A673 (cell line): ENCODE measurements around the gene THOP1. TPM values are rescaled to one million over a fixed set of nuclear protein-coding genes. Genes with fewer than 3 reads are reported as not detected.

Source experiments
- BruUV-seq: library from RNA; stranded (reverse); fragments of 400-500 nt; replicated peaks from 2 replicates; lab custom pipeline; 2021; lab: Mats Ljungman, UMichigan
- CTCF ChIA-PET: fragments of 300-600 bp; sonication (Branson Sonifier 250); formaldehyde crosslinking; loops from one replicate; lab custom pipeline; 2022; ENCODE audit warnings: antibody characterized with exemption; lab: Charles Lee
- POLR2A ChIA-PET: fragments of 300-600 bp; sonication (Branson Sonifier 250); formaldehyde crosslinking; loops from one replicate; lab custom pipeline; 2022; ENCODE audit warnings: antibody characterized with exemption; ENCODE audit not compliant: low non-redundant PET; lab: Charles Lee
- DNase-seq: peaks from one replicate; pipeline ENCODE4 v3.0.0-alpha.2; 2015; ENCODE audit warnings: low spot score
- H3K27ac ChIP-seq: fragments of 200-600 bp; sonication (generic); 2 replicates; pipeline ENCODE4 v1.5.1; 2016; ENCODE audit warnings: mixed run types, low read depth, mild to moderate bottlenecking, mixed read lengths, antibody characterized with exemption, low read length; ENCODE audit not compliant: poor library complexity, severe bottlenecking
- H3K27me3 ChIP-seq: fragments of 200-600 bp; sonication (generic); replicated peaks from 2 replicates; pipeline ENCODE4 v1.6.1; 2017; ENCODE audit warnings: mixed run types, low read depth, mild to moderate bottlenecking, mixed read lengths, antibody characterized with exemption, low read length; ENCODE audit not compliant: insufficient read depth, poor library complexity
- H3K36me3 ChIP-seq: fragments of 200-600 bp; sonication (generic); 2 replicates; pipeline ENCODE4 v1.6.1; 2016; ENCODE audit warnings: mixed run types, mild to moderate bottlenecking, mixed read lengths, antibody characterized with exemption, low read length; ENCODE audit not compliant: insufficient read depth, poor library complexity, severe bottlenecking
- H3K4me1 ChIP-seq: fragments of 200-600 bp; sonication (generic); 2 replicates; pipeline ENCODE4 v1.6.1; 2017; ENCODE audit warnings: mixed run types, mild to moderate bottlenecking, mixed read lengths, antibody characterized with exemption, low read length; ENCODE audit not compliant: insufficient read depth, poor library complexity, severe bottlenecking
- H3K4me3 ChIP-seq: fragments of 200-600 bp; sonication (generic); 2 replicates; pipeline ENCODE4 v1.5.1; 2016; ENCODE audit warnings: low read depth, mixed run types, mild to moderate bottlenecking, mixed read lengths, low read length; ENCODE audit not compliant: poor library complexity, severe bottlenecking
- H3K9me3 ChIP-seq: fragments of 200-600 bp; sonication (generic); 2 replicates; pipeline ENCODE4 v1.6.1; 2016; ENCODE audit warnings: mixed run types, low read depth, mild to moderate bottlenecking, mixed read lengths, antibody characterized with exemption, low read length; ENCODE audit not compliant: poor library complexity, severe bottlenecking
- CTCF ChIP-seq: fragments of 300-800, 200-600 bp; sonication (generic); conservative IDR thresholded peaks from 2 replicates; pipeline ENCODE4 v1.5.1; 2017; ENCODE audit warnings: low read depth, mild to moderate bottlenecking, antibody characterized with exemption, low read length, moderate library complexity, mixed read lengths
- EZH2 ChIP-seq: fragments of 200-600 bp; sonication (generic); IDR thresholded peaks from 2 replicates; pipeline ENCODE4 v1.6.1; 2017; ENCODE audit warnings: borderline replicate concordance, low read depth, mild to moderate bottlenecking, mixed read lengths, antibody characterized with exemption, low read length; ENCODE audit not compliant: poor library complexity, severe bottlenecking
- intact Hi-C: fragments of 100-400 bp; cut with micrococcal nuclease; formaldehyde crosslinking; loops from one replicate; pipeline ENCODE4 v1.10.0; 2022; ENCODE audit not compliant: unreplicated experiment
- total RNA-seq: library from RNA; stranded (reverse); gene quantifications from 2 replicates; pipeline ENCODE4 v1.2.3, GENCODE V29; 2021

THOP1 gene
- total RNA-seq, 1 experiment from 2014 or later, result 186 TPM

- no peak for DNase-seq
- intact Hi-C loops, result no loop called here
- BruUV-seq, result no TSS peak
These were observed 62.2 kb downstream of the THOP1 start for GRCh38 chr19:2847507-2847906.

GRCh38 chr19:2848616-2849015 is 63.3 kb downstream of the THOP1 start:
- TF ChIP-seq CTCF (no peak), EZH2 (no peak)
- Histone ChIP-seq H3K9me3 (peaks cover 42% of the 10 kb centered on the region), H3K27me3 (no peaks in the 10 kb centered on the region), H3K27ac (no peak overlapping the region), H3K4me3 (no peak overlapping the region), H3K4me1 (no peaks in the 10 kb centered on the region), H3K36me3 (peaks cover 26% of the 10 kb centered on the region)
- DNase-seq, result no peak
- POLR2A ChIA-PET, result no interaction called here
- BruUV-seq, result no TSS peak
- intact Hi-C loops, result no loop called here
- CTCF ChIA-PET, result no interaction called here

More at GRCh38 chr19:2847507-2847906, 62.2 kb downstream of the THOP1 start:
- POLR2A ChIA-PET, result no interaction called here
- Histone ChIP-seq H3K27me3 (no peaks in the 10 kb centered on the region), H3K9me3 (peaks cover 31% of the 10 kb centered on the region), H3K27ac (no peak overlapping the region), H3K4me3 (no peak overlapping the region), H3K36me3 (peaks cover 15% of the 10 kb centered on the region), H3K4me1 (no peaks in the 10 kb centered on the region)
- CTCF ChIA-PET, result no interaction called here
- TF ChIP-seq CTCF (no peak), EZH2 (no peak)

GRCh38 chr19:2850256-2850925 is 65.1 kb downstream of the THOP1 start:
- TF ChIP-seq EZH2, result no peak
- TF ChIP-seq CTCF, result no peak
- no TSS peak for BruUV-seq
- ChIA-PET POLR2A (no interaction called here), CTCF (no interaction called here)
- no peak for DNase-seq
- intact Hi-C loops, result no loop called here
- Histone ChIP-seq H3K27ac (no peak overlapping the region), H3K27me3 (no peaks in the 10 kb centered on the region), H3K4me1 (no peaks in the 10 kb centered on the region), H3K4me3 (no peak overlapping the region), H3K36me3 (peaks cover 29% of the 10 kb centered on the region), H3K9me3 (peaks cover 49% of the 10 kb centered on the region)
